ENCODE results near the gene FYB2.
A peak's percentile ranks its signal among the peaks of the same experiment; 100 is the strongest.

The FYB2 gene

DNA sequence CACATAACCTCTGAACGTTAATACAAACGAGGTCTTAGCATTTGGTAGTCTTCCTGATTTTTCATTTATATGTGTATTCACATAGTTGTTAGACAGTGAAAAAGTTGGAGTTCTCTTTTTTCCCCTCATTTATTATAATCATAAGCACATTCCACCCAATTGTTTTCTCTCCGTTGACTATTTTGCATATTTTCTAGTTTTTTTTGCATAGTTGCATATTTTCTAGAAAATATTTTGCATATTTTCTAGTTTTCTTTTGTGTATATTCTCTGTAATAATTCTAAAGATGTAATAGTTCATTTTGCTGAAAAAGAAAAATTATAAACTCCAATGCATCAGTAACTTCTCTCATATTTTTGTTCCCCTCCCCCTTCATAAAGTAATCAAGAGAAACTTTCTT lies 47.5 kb downstream of the FYB2 start:
- no peak for TF ChIP-seq ZNF565 (CRISPR knock-in tag; conservative IDR thresholded peaks at IDR 0.05; ENCODE audit: low read depth)
- no peak for TF ChIP-seq TCF4 (CRISPR knock-in tag; IDR thresholded peaks at IDR 0.05; ENCODE audit: borderline replicate concordance)
- no peak for TF ChIP-seq TOX (CRISPR knock-in tag; IDR thresholded peaks at IDR 0.05; ENCODE audit: borderline replicate concordance)
- TF ChIP-seq, protein P1, sequence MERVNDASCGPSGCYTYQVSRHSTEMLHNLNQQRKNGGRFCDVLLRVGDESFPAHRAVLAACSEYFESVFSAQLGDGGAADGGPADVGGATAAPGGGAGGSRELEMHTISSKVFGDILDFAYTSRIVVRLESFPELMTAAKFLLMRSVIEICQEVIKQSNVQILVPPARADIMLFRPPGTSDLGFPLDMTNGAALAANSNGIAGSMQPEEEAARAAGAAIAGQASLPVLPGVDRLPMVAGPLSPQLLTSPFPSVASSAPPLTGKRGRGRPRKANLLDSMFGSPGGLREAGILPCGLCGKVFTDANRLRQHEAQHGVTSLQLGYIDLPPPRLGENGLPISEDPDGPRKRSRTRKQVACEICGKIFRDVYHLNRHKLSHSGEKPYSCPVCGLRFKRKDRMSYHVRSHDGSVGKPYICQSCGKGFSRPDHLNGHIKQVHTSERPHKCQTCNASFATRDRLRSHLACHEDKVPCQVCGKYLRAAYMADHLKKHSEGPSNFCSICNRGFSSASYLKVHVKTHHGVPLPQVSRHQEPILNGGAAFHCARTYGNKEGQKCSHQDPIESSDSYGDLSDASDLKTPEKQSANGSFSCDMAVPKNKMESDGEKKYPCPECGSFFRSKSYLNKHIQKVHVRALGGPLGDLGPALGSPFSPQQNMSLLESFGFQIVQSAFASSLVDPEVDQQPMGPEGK (CRISPR knock-in tag; IDR thresholded peaks at IDR 0.05; ENCODE audit: borderline replicate concordance) = no peak
- no peak for TF ChIP-seq BACH2 (CRISPR knock-in tag; IDR thresholded peaks at IDR 0.05; ENCODE audit: borderline replicate concordance)
- no peak for TF ChIP-seq ARNTL (CRISPR knock-in tag; IDR thresholded peaks at IDR 0.05; ENCODE audit: borderline replicate concordance, low read depth)
- TF ChIP-seq, protein P2, sequence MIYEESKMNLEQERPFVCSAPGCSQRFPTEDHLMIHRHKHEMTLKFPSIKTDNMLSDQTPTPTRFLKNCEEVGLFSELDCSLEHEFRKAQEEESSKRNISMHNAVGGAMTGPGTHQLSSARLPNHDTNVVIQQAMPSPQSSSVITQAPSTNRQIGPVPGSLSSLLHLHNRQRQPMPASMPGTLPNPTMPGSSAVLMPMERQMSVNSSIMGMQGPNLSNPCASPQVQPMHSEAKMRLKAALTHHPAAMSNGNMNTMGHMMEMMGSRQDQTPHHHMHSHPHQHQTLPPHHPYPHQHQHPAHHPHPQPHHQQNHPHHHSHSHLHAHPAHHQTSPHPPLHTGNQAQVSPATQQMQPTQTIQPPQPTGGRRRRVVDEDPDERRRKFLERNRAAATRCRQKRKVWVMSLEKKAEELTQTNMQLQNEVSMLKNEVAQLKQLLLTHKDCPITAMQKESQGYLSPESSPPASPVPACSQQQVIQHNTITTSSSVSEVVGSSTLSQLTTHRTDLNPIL (CRISPR knock-in tag; IDR thresholded peaks at IDR 0.05; ENCODE audit: low read depth) = no peak
- no peak for TF ChIP-seq RARB (CRISPR knock-in tag; IDR thresholded peaks at IDR 0.05)
- TF ChIP-seq, protein P3, sequence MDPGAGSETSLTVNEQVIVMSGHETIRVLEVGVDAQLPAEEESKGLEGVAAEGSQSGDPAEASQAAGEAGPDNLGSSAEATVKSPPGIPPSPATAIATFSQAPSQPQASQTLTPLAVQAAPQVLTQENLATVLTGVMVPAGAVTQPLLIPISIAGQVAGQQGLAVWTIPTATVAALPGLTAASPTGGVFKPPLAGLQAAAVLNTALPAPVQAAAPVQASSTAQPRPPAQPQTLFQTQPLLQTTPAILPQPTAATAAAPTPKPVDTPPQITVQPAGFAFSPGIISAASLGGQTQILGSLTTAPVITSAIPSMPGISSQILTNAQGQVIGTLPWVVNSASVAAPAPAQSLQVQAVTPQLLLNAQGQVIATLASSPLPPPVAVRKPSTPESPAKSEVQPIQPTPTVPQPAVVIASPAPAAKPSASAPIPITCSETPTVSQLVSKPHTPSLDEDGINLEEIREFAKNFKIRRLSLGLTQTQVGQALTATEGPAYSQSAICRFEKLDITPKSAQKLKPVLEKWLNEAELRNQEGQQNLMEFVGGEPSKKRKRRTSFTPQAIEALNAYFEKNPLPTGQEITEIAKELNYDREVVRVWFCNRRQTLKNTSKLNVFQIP (CRISPR knock-in tag; IDR thresholded peaks at IDR 0.05; ENCODE audit: borderline replicate concordance, low read depth) = no peak
- no peak for TF ChIP-seq ZC3H10 (CRISPR knock-in tag; IDR thresholded peaks at IDR 0.05)
- no peak for TF ChIP-seq ZNF70 (CRISPR knock-in tag; IDR thresholded peaks at IDR 0.05)
- TF ChIP-seq GLIS3 (CRISPR knock-in tag; IDR thresholded peaks at IDR 0.05) = no peak
- TF ChIP-seq ZNF8 (CRISPR knock-in tag; IDR thresholded peaks at IDR 0.05) = no peak
- TF ChIP-seq, protein P4, sequence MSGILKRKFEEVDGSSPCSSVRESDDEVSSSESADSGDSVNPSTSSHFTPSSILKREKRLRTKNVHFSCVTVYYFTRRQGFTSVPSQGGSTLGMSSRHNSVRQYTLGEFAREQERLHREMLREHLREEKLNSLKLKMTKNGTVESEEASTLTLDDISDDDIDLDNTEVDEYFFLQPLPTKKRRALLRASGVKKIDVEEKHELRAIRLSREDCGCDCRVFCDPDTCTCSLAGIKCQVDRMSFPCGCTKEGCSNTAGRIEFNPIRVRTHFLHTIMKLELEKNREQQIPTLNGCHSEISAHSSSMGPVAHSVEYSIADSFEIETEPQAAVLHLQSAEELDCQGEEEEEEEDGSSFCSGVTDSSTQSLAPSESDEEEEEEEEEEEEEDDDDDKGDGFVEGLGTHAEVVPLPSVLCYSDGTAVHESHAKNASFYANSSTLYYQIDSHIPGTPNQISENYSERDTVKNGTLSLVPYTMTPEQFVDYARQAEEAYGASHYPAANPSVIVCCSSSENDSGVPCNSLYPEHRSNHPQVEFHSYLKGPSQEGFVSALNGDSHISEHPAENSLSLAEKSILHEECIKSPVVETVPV (CRISPR knock-in tag; IDR thresholded peaks at IDR 0.05) = no peak
- no peak for TF ChIP-seq OSR1 (CRISPR knock-in tag; IDR thresholded peaks at IDR 0.05)
- TF ChIP-seq CSDC2 (CRISPR knock-in tag; IDR thresholded peaks at IDR 0.05) = no peak
- no peak for TF ChIP-seq ZFP30 (CRISPR knock-in tag; IDR thresholded peaks at IDR 0.05)
- no peak for ATAC-seq

- TF ChIP-seq ESRRG (CRISPR knock-in tag; IDR thresholded peaks at IDR 0.05) (no peak), ARNTL (CRISPR knock-in tag; IDR thresholded peaks at IDR 0.05; ENCODE audit: borderline replicate concordance, low read depth) (no peak), ZFP3 (CRISPR knock-in tag; IDR thresholded peaks at IDR 0.05) (no peak), GLIS3 (CRISPR knock-in tag; IDR thresholded peaks at IDR 0.05) (no peak), TOX (CRISPR knock-in tag; IDR thresholded peaks at IDR 0.05; ENCODE audit: borderline replicate concordance) (no peak)
- TF ChIP-seq, protein P1 (CRISPR knock-in tag; IDR thresholded peaks at IDR 0.05; ENCODE audit: borderline replicate concordance) = no peak
- ATAC-seq = peak; percentile 47
Measured at GRCh38 chr1:56758794-56759193, 60.4 kb downstream of the FYB2 start.

- TF ChIP-seq BACH2 (CRISPR knock-in tag; IDR thresholded peaks at IDR 0.05; ENCODE audit: borderline replicate concordance) (no peak), TCF4 (CRISPR knock-in tag; IDR thresholded peaks at IDR 0.05; ENCODE audit: borderline replicate concordance) (no peak), ESRRG (CRISPR knock-in tag; IDR thresholded peaks at IDR 0.05) (no peak), CSDC2 (CRISPR knock-in tag; IDR thresholded peaks at IDR 0.05) (no peak), ZC3H10 (CRISPR knock-in tag; IDR thresholded peaks at IDR 0.05) (no peak), SNAI2 (CRISPR knock-in tag; IDR thresholded peaks at IDR 0.05) (no peak), ZNF70 (CRISPR knock-in tag; IDR thresholded peaks at IDR 0.05) (no peak), ZFP30 (CRISPR knock-in tag; IDR thresholded peaks at IDR 0.05) (no peak)
- TF ChIP-seq, protein P5, sequence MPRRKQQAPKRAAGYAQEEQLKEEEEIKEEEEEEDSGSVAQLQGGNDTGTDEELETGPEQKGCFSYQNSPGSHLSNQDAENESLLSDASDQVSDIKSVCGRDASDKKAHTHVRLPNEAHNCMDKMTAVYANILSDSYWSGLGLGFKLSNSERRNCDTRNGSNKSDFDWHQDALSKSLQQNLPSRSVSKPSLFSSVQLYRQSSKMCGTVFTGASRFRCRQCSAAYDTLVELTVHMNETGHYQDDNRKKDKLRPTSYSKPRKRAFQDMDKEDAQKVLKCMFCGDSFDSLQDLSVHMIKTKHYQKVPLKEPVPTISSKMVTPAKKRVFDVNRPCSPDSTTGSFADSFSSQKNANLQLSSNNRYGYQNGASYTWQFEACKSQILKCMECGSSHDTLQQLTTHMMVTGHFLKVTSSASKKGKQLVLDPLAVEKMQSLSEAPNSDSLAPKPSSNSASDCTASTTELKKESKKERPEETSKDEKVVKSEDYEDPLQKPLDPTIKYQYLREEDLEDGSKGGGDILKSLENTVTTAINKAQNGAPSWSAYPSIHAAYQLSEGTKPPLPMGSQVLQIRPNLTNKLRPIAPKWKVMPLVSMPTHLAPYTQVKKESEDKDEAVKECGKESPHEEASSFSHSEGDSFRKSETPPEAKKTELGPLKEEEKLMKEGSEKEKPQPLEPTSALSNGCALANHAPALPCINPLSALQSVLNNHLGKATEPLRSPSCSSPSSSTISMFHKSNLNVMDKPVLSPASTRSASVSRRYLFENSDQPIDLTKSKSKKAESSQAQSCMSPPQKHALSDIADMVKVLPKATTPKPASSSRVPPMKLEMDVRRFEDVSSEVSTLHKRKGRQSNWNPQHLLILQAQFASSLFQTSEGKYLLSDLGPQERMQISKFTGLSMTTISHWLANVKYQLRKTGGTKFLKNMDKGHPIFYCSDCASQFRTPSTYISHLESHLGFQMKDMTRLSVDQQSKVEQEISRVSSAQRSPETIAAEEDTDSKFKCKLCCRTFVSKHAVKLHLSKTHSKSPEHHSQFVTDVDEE (CRISPR knock-in tag; IDR thresholded peaks at IDR 0.05) = no peak
- TF ChIP-seq, protein P4 (CRISPR knock-in tag; IDR thresholded peaks at IDR 0.05) = no peak
- peak; percentile 71 for ATAC-seq
Measured at GRCh38 chr1:56758135-56758534, 61.1 kb downstream of the FYB2 start.
